ENCODE results near the gene ZCCHC17.

GRCh38 chr1:31401241-31401640 is 104.4 kb downstream of the ZCCHC17 start:
- TF ChIP-seq CTCF (IDR thresholded peaks at IDR 0.05) (no peak), POLR2AphosphoS5 (IDR thresholded peaks at IDR 0.05) (no peak), POLR2A (IDR thresholded peaks at IDR 0.05) (no peak), EP300 (IDR thresholded peaks at IDR 0.05) (no peak)

Measured in stomach (tissue), 4 donors.